Hepatocyte (in vitro differentiated cells): ENCODE measurements around the gene PRPF6. TPM values are rescaled to one million over a fixed set of nuclear protein-coding genes. Genes with fewer than 3 reads are reported as not detected.

ENCODE experiments used
- DNase-seq: peaks from one replicate; pipeline ENCODE4 v3.0.0-alpha.2; 2016; ENCODE audit warnings: low spot score
- H2AFZ ChIP-seq: fragments of 200-600 bp; sonication (generic); 2 replicates; pipeline ENCODE4 v1.6.0; 2016; ENCODE audit warnings: antibody characterized with exemption, mild to moderate bottlenecking
- H3K27ac ChIP-seq: fragments of 200-600 bp; sonication (generic); 2 replicates; pipeline ENCODE4 v1.5.1; 2016; ENCODE audit warnings: mild to moderate bottlenecking
- H3K27me3 ChIP-seq: fragments of 200-600 bp; sonication (generic); 2 replicates; pipeline ENCODE4 v1.6.1; 2016
- H3K36me3 ChIP-seq: fragments of 200-600 bp; sonication (generic); replicated peaks from 2 replicates; pipeline ENCODE4 v1.5.1; 2016; ENCODE audit warnings: low read depth; ENCODE audit not compliant: insufficient read depth
- H3K4me1 ChIP-seq: fragments of 200-600 bp; sonication (generic); 2 replicates; pipeline ENCODE4 v1.5.1; 2016; ENCODE audit warnings: mild to moderate bottlenecking, moderate library complexity; ENCODE audit not compliant: insufficient read depth
- H3K4me2 ChIP-seq: fragments of 200-600 bp; sonication (generic); 2 replicates; pipeline ENCODE4 v1.6.0; 2016
- H3K4me3 ChIP-seq: fragments of 200-600 bp; sonication (generic); 2 replicates; pipeline ENCODE4 v1.5.1; 2016; ENCODE audit warnings: mild to moderate bottlenecking
- H3K79me2 ChIP-seq: fragments of 200-600 bp; sonication (generic); 2 replicates; pipeline ENCODE4 v1.6.0; 2017; ENCODE audit warnings: mild to moderate bottlenecking
- H3K9me2 ChIP-seq: fragments of 200-600 bp; sonication (generic); replicated peaks from 2 replicates; pipeline ENCODE4 v1.6.0; 2017; ENCODE audit warnings: mild to moderate bottlenecking; ENCODE audit not compliant: insufficient read depth
- H3K9me3 ChIP-seq: fragments of 200-600 bp; sonication (generic); 2 replicates; pipeline ENCODE4 v1.5.1; 2016; ENCODE audit warnings: low read depth, mild to moderate bottlenecking
- H4K20me1 ChIP-seq: fragments of 200-600 bp; sonication (generic); 2 replicates; pipeline ENCODE4 v1.6.0; 2016; ENCODE audit warnings: mild to moderate bottlenecking; ENCODE audit not compliant: insufficient read depth, poor library complexity, severe bottlenecking
- EZH2 ChIP-seq: fragments of 200-600 bp; sonication (generic); IDR thresholded peaks from 2 replicates; pipeline ENCODE4 v1.6.1; 2016; ENCODE audit warnings: antibody characterized with exemption, mild to moderate bottlenecking, borderline replicate concordance
- EZH2phosphoT487 ChIP-seq: fragments of 200-600 bp; sonication (generic); IDR thresholded peaks from one replicate; pipeline ENCODE4 v1.6.1; 2018; ENCODE audit warnings: antibody characterized with exemption, mild to moderate bottlenecking, low read depth, moderate library complexity; ENCODE audit not compliant: unreplicated experiment, severe bottlenecking
- WGBS: methylation state at CpG from one replicate; pipeline ENCODE4 v1.1.6; 2016; ENCODE audit warnings: low lambda C conversion rate; ENCODE audit errors: missing lambda C conversion rate; 5-methylcytosine and 5-hydroxymethylcytosine counted together
- polyA plus RNA-seq: library from polyadenylated mRNA; unstranded; fragments of >200 nt; fragmentation: Nextera tagmentation; extraction: Ambion mirVana; gene quantifications from 2 replicates; pipeline ENCODE4 v1.2.1, GENCODE V29; 2016
- total RNA-seq: library from RNA; depleted of rRNA; stranded (reverse); fragments of >200 nt; gene quantifications from 2 replicates; pipeline ENCODE4 v1.2.3, GENCODE V29; 2014
- TF ChIP-seq, protein P1 (sequence below): fragments of 200-600 bp; sonication (generic); IDR thresholded peaks from 2 replicates; pipeline ENCODE4 v1.5.1; 2016; ENCODE audit warnings: antibody characterized with exemption, mild to moderate bottlenecking; ENCODE audit not compliant: poor library complexity

PRPF6 gene
- total and polyA plus RNA-seq, 2 experiments from 2014 or later: 37.3 to 41.3 TPM

DNA sequence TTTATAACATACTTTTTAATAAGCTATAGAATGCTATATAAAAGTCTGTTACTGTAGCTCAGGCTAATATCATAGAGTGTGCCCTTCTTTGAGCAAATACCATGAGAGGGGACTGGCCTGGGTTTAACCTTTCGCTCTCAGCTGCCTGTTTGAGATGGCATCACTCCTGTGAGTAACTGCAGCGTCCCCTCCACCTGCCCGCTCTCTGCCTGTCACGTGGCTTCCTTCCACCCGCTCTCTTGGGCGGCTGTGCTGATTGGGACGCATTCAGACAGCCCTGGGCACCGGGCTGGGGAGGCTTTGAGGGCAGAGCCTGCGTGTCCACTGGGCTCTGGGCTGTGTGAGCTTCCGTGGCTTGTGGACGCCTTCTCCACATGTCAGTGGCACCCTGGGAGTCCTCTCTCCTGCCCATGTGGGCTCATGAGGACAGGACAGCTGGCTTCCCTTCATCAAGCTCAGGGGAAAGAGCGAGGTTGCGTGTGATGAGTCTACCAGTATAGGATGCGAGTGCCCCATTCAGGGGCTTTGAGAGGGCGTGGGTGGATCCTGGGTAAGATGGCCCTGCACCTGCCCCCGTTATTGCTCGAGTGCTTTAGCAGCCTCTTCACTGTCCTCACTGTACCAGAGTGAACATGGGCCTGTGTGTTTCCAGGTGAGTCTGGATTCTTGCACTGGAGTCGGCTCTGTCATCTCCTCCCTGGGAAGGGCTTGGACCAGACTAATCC lies 44.3 kb downstream of the PRPF6 start:
- H3K9me3 ChIP-seq: no peaks in the 10 kb centered on the region
- H4K20me1 ChIP-seq: peaks cover 12% of the 10 kb centered on the region
- no peaks in the 10 kb centered on the region for H3K79me2 ChIP-seq
- no peak overlapping the region for H3K4me2 ChIP-seq
- DNase-seq: peak; percentile 2
- no peak overlapping the region for H2AFZ ChIP-seq
- H3K4me1 ChIP-seq: peaks cover 5% of the 10 kb centered on the region
- no peak overlapping the region for H3K4me3 ChIP-seq
- H3K27ac ChIP-seq: no peak overlapping the region
- no peaks in the 10 kb centered on the region for H3K9me2 ChIP-seq
- H3K27me3 ChIP-seq: no peaks in the 10 kb centered on the region
- no peak for TF ChIP-seq EZH2phosphoT487
- no peak for TF ChIP-seq EZH2
- TF ChIP-seq, protein P1, sequence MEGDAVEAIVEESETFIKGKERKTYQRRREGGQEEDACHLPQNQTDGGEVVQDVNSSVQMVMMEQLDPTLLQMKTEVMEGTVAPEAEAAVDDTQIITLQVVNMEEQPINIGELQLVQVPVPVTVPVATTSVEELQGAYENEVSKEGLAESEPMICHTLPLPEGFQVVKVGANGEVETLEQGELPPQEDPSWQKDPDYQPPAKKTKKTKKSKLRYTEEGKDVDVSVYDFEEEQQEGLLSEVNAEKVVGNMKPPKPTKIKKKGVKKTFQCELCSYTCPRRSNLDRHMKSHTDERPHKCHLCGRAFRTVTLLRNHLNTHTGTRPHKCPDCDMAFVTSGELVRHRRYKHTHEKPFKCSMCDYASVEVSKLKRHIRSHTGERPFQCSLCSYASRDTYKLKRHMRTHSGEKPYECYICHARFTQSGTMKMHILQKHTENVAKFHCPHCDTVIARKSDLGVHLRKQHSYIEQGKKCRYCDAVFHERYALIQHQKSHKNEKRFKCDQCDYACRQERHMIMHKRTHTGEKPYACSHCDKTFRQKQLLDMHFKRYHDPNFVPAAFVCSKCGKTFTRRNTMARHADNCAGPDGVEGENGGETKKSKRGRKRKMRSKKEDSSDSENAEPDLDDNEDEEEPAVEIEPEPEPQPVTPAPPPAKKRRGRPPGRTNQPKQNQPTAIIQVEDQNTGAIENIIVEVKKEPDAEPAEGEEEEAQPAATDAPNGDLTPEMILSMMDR: no peak
- no peaks in the 10 kb centered on the region for H3K36me3 ChIP-seq
- WGBS: 97% methylated on average over 18 of the region's 18 CpGs

DNA sequence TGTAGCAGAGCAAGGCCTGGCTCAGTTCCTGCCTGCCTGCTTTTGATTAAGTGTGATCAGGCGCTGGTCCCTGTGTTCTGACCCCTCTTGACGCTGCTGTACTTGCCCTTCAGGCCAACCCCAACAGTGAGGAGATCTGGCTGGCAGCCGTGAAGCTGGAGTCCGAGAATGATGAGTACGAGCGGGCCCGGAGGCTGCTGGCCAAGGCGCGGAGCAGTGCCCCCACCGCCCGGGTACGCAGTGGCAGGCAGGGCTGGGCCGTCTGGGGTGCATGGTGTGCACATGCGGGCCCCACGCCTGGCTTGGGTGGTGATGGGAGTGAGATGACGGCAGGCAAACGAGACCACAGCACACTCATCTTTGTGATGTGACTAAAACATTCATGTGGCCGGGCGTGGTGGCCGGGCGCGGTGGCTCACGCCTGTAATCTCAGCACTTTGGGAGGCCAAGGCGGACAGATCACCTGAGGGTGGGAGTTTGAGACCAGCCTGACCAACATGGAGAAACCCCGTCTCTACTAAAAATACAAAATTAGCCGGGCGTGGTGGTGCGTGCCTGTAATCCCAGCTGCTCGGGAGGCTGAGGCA lies 45.0 kb downstream of the PRPF6 start:
- no peaks in the 10 kb centered on the region for H3K9me2 ChIP-seq
- no peak overlapping the region for H3K27ac ChIP-seq
- no peak overlapping the region for H3K4me2 ChIP-seq
- no peaks in the 10 kb centered on the region for H3K79me2 ChIP-seq
- no peaks in the 10 kb centered on the region for H3K9me3 ChIP-seq
- no peaks in the 10 kb centered on the region for H3K27me3 ChIP-seq
- TF ChIP-seq, protein P1: no peak
- no peak for TF ChIP-seq EZH2phosphoT487
- TF ChIP-seq EZH2: no peak
- H3K4me3 ChIP-seq: no peak overlapping the region
- whole genome bisulfite sequencing: 95% methylated on average over 28 of the region's 29 CpGs
- no peak overlapping the region for H2AFZ ChIP-seq
- no peaks in the 10 kb centered on the region for H3K36me3 ChIP-seq
- peak; percentile 5 for DNase-seq
- H3K4me1 ChIP-seq: peaks cover 5% of the 10 kb centered on the region
- peaks cover 13% of the 10 kb centered on the region for H4K20me1 ChIP-seq

DNA sequence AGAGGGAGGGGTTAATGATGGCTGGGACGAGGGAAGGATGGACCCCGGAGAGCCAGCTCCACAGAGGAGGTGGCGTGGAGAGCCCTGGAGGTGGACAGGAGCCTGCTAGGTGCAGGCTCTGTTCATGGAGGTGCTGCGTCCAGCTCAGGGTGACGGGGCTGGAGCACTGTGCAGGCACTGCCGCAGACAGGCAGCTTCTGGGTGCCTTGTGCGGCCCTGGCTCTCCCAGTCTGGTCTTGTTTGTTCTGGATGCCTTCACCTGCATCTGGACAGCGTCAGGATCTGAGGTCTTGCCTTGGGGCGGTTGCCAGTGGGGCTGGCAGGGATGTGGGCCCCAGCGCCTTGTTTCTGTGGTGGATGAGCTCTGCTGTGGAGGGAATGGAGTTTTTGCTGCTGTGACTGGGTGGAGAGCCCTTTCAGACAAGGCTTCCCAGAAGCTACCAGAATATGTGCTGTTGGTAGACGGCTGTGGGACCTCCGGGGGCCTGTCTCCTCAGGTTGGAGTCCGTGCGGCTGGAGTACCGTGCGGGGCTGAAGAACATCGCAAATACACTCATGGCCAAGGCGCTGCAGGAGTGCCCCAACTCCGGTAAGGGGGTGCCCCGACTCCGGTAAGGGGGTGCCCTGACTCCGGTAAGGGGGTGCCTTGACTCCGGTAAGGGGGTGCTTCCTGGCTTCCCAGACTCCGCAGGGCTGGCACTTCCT lies 47.2 kb downstream of the PRPF6 start:
- Histone ChIP-seq H2AFZ (no peak overlapping the region), H3K79me2 (no peaks in the 10 kb centered on the region), H4K20me1 (peaks cover 23% of the 10 kb centered on the region), H3K9me2 (no peaks in the 10 kb centered on the region), H3K27me3 (no peaks in the 10 kb centered on the region), H3K27ac (no peak overlapping the region), H3K36me3 (no peaks in the 10 kb centered on the region), H3K4me2 (no peak overlapping the region), H3K9me3 (no peaks in the 10 kb centered on the region), H3K4me3 (no peak overlapping the region), H3K4me1 (peaks cover 5% of the 10 kb centered on the region)
- 77% methylated on average over 24 of the region's 24 CpGs for WGBS
- TF ChIP-seq EZH2phosphoT487: no peak
- TF ChIP-seq EZH2: no peak
- TF ChIP-seq, protein P1: no peak
- DNase-seq: no peak
